HCT116 (cell line): ENCODE measurements around the gene SLC22A7. TPM values are rescaled to one million over a fixed set of nuclear protein-coding genes. Genes with fewer than 3 reads are reported as not detected.

Experiments
- ATAC-seq: fragments of 200-7000 bp; cut with Tn5 transposase; 2 replicates; pipeline ENCODE4 v1.9.1; 2020; ENCODE audit warnings: mild to moderate bottlenecking, moderate library complexity
- BruUV-seq: library from RNA; stranded (reverse); fragments of 400-500 nt; replicated peaks from 2 replicates; lab custom pipeline; 2021; lab: Mats Ljungman, UMichigan
- CTCF ChIA-PET: fragments of 300-600 bp; sonication (Branson Sonifier 250); formaldehyde crosslinking; loops from one replicate; lab custom pipeline; 2021; ENCODE audit warnings: antibody characterized with exemption; lab: Charles Lee
- POLR2A ChIA-PET: fragments of 300-600, 350-600 bp; sonication (Branson Sonifier 250); formaldehyde crosslinking; loops from one replicate; lab custom pipeline; 2021; ENCODE audit warnings: antibody characterized with exemption; lab: Charles Lee
- RAD21 ChIA-PET, 2 experiments: fragments of 300-600 bp; sonication (Branson Sonifier 250); formaldehyde crosslinking; loops; one replicate each; lab custom pipeline; 2023; ENCODE audit warnings: low total read pairs in 2 of 2; ENCODE audit not compliant: uncharacterized antibody in 2 of 2, unreplicated experiment in 2 of 2, low non-redundant PET in 1 of 2; lab: Charles Lee
- DNase-seq: peaks from one replicate; pipeline ENCODE4 v3.0.0-alpha.2; 2010; ENCODE audit warnings: low read depth, low spot score
- H2AFZ ChIP-seq: fragments of 200-600 bp; shearing (Covaris generic), sonication (generic); 2 replicates; pipeline ENCODE4 v1.6.1; 2017; ENCODE audit warnings: low read depth, mixed run types, mixed read lengths, antibody characterized with exemption, low read length; ENCODE audit not compliant: poor library complexity, severe bottlenecking
- H3K27ac ChIP-seq: 2 replicates; pipeline ENCODE4 v1.5.1; 2012; ENCODE audit warnings: low read depth, low read length
- H3K27me3 ChIP-seq: fragments of 200-600 bp; sonication (generic); 2 replicates; pipeline ENCODE4 v1.6.1; 2016; ENCODE audit warnings: mixed run types, low read length, mixed read lengths; ENCODE audit not compliant: insufficient read depth
- H3K36me3 ChIP-seq, 2 experiments: fragments of 200-500 bp in 1 of 2; fragments of 200-600 bp in 1 of 2; sonication (Bioruptor generic) in 1 of 2; sonication (generic) in 1 of 2; 2 replicates each; pipeline versions ENCODE4 v1.5.1 to v1.6.1; 2014 to 2016; ENCODE audit warnings: low read length in 2 of 2, inconsistent platforms in 1 of 2, mixed read lengths in 1 of 2, mixed run types in 1 of 2; ENCODE audit not compliant: insufficient read depth in 2 of 2, control insufficient read depth in 1 of 2
- H3K4me1 ChIP-seq, 2 experiments: fragments of 200-600 bp in 1 of 2; sonication (generic) in 1 of 2; 2 replicates each; pipeline versions ENCODE4 v1.5.1 to v1.6.1; 2012 to 2017; ENCODE audit warnings: low read length in 2 of 2, inconsistent platforms in 1 of 2, mild to moderate bottlenecking in 1 of 2, mixed read lengths in 1 of 2, mixed run types in 1 of 2, moderate library complexity in 1 of 2; ENCODE audit not compliant: insufficient read depth in 2 of 2, control insufficient read depth in 1 of 2
- H3K4me2 ChIP-seq: fragments of 200-600 bp; sonication (generic); 2 replicates; pipeline ENCODE4 v1.6.1; 2017; ENCODE audit warnings: mixed run types, low read length, mixed read lengths
- H3K4me3 ChIP-seq, 2 experiments: fragments of 200-600 bp in 1 of 2; sonication (generic) in 1 of 2; replicated peaks in 1 of 2; 2 replicates each; pipeline ENCODE4 v1.5.1; 2011 to 2016; ENCODE audit warnings: low read length in 2 of 2, control low read depth in 1 of 2, low read depth in 1 of 2, mild to moderate bottlenecking in 1 of 2, mixed read lengths in 1 of 2, mixed run types in 1 of 2
- H3K79me2 ChIP-seq: fragments of 200-600 bp; sonication (generic); 2 replicates; pipeline ENCODE4 v1.6.1; 2017; ENCODE audit warnings: mild to moderate bottlenecking, mixed run types, low read length, moderate library complexity, mixed read lengths; ENCODE audit not compliant: insufficient read depth
- H3K9ac ChIP-seq: fragments of 200-600 bp; sonication (generic); 2 replicates; pipeline ENCODE4 v1.6.1; 2016; ENCODE audit warnings: low read length, mixed read lengths
- H3K9me2 ChIP-seq: fragments of 200-600 bp; sonication (generic), shearing (Covaris generic); 2 replicates; pipeline ENCODE4 v1.6.1; 2017; ENCODE audit warnings: mixed run types, mild to moderate bottlenecking, moderate library complexity; ENCODE audit not compliant: insufficient read depth
- H3K9me3 ChIP-seq, 2 experiments: fragments of 200-500 bp in 1 of 2; fragments of 200-600 bp in 1 of 2; sonication (Bioruptor generic) in 1 of 2; sonication (generic) in 1 of 2; 2 replicates each; pipeline ENCODE4 v1.6.1; 2014 to 2017; ENCODE audit warnings: low read length in 2 of 2, mixed read lengths in 2 of 2, inconsistent platforms in 1 of 2, low read depth in 1 of 2, mild to moderate bottlenecking in 1 of 2, mixed run types in 1 of 2, moderate library complexity in 1 of 2; ENCODE audit not compliant: control insufficient read depth in 1 of 2, insufficient read depth in 1 of 2
- H4K20me1 ChIP-seq: fragments of 200-600 bp; sonication (generic), shearing (Covaris generic); 2 replicates; pipeline ENCODE4 v1.6.1; 2017; ENCODE audit warnings: mixed run types, mild to moderate bottlenecking, moderate library complexity; ENCODE audit not compliant: insufficient read depth
- CEBPB ChIP-seq: IDR thresholded peaks from 2 replicates; pipeline ENCODE4 v1.6.1; 2012; ENCODE audit warnings: low read depth
- ELF1 ChIP-seq: IDR thresholded peaks from 2 replicates; pipeline ENCODE4 v1.6.1; 2012; ENCODE audit warnings: low read depth, borderline replicate concordance
- JUND ChIP-seq: IDR thresholded peaks from 2 replicates; pipeline ENCODE4 v1.6.1; 2012
- POLR2AphosphoS5 ChIP-seq: IDR thresholded peaks from 2 replicates; pipeline ENCODE4 v1.6.1; 2011; ENCODE audit warnings: mild to moderate bottlenecking, low read depth, low read length, moderate library complexity
- RAD21 ChIP-seq: IDR thresholded peaks from 2 replicates; pipeline ENCODE4 v1.6.1; 2012; ENCODE audit warnings: low read depth, mild to moderate bottlenecking
- TCF7L2 ChIP-seq: IDR thresholded peaks from 2 replicates; pipeline ENCODE4 v1.7.0; 2011; ENCODE audit warnings: borderline replicate concordance, inconsistent platforms; ENCODE audit not compliant: insufficient read depth, insufficient read length; ENCODE audit errors: extremely low read depth
- YY1 ChIP-seq: IDR thresholded peaks from 2 replicates; pipeline ENCODE4 v1.6.1; 2011; ENCODE audit warnings: low read length, low read depth, moderate library complexity, mild to moderate bottlenecking; ENCODE audit not compliant: insufficient replicate concordance; ENCODE audit errors: extremely low read depth
- ZFX ChIP-seq: fragments of 450-650 bp; IDR thresholded peaks from 2 replicates; pipeline ENCODE4 v1.6.1; 2017
- intact Hi-C: fragments of 100-400 bp; cut with micrococcal nuclease; formaldehyde crosslinking; loops from 2 replicates; pipeline ENCODE4 v1.10.0; 2022
- total RNA-seq: library from RNA; stranded (reverse); gene quantifications from one replicate; pipeline ENCODE4 v1.2.1, GENCODE V29; 2021; ENCODE audit not compliant: unreplicated experiment
- TF ChIP-seq, protein P1 (sequence below): IDR thresholded peaks from 2 replicates; pipeline ENCODE4 v1.6.1; 2012

SLC22A7 gene
- total RNA-seq, 1 experiment from 2014 or later, result not detected

DNA sequence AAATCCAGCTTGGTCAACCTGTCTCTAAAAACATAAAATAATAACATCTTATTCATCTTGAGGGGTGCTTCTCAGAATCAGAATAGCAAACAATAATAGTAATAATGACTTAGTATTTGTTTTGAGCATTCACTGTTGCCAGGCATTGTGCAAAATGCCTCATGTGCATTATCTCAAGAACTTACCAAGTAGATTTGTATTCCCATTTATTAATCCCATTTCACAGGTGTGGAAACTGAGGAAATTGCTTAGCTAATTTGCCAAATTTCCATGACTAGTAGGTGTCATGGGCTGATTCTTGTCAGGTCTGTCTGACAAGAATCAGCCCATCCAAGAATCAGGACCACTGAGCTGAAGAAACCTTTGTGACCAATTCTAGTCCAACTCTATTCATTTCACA lies 49.3 kb upstream of the SLC22A7 start:
- RAD21 ChIA-PET, result no interaction called here
- Histone ChIP-seq H3K27ac (no peak overlapping the region), H3K36me3 (no peaks in the 10 kb centered on the region), H3K9me3 (no peaks in the 10 kb centered on the region), H3K4me3 (no peak overlapping the region), H3K9ac (no peak overlapping the region), H4K20me1 (no peaks in the 10 kb centered on the region), H3K79me2 (no peaks in the 10 kb centered on the region), H3K4me2 (no peak overlapping the region), H2AFZ (no peak overlapping the region), H3K27me3 (peaks cover 4% of the 10 kb centered on the region; the same call in 1 of the 2 replicates), H3K9me2 (no peaks in the 10 kb centered on the region), H3K4me1 (peaks cover 3 to 11% of the 10 kb centered on the region in 2 experiments; a peak in 2 of 4 replicates)
- BruUV-seq, result no TSS peak
- ATAC-seq (no peak), DNase-seq (no peak)
- TF ChIP-seq ZFX, result no peak
- no peak for TF ChIP-seq ELF1
- no peak for TF ChIP-seq CEBPB
- no peak for TF ChIP-seq YY1
- no peak for TF ChIP-seq POLR2AphosphoS5
- no peak for TF ChIP-seq TCF7L2
- TF ChIP-seq JUND, result no peak
- TF ChIP-seq, protein P1, sequence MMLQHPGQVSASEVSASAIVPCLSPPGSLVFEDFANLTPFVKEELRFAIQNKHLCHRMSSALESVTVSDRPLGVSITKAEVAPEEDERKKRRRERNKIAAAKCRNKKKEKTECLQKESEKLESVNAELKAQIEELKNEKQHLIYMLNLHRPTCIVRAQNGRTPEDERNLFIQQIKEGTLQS, result no peak
- CTCF ChIA-PET, result interaction anchor here (1.2 kb wide), 1 partner anchor 12 kb away, joined by 3 read pairs; no protein-coding TSS in a partner anchor
- intact Hi-C loops, result no loop called here
- POLR2A ChIA-PET, result no interaction called here

DNA sequence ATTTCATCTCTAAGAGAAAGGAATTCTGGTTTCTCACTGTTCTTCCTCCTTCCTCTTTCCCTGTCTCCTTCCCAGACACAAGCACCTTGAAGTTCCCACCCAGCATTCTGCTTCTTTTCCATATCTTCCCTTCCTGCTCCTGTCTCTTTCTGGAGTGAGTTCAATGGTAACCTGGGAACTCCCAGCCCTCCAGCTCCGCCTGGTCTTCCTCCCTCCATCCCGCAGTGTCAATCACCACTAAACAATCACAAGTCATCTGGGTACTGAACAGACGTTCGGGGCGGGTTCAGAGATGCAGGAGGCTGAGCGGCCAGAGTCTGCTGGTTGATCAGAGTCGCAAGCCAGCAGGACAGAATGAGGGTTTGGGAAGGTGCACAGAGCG lies 47.1 kb upstream of the SLC22A7 start:
- RAD21 ChIA-PET, result no interaction called here
- Histone ChIP-seq H3K27me3 (peaks cover 4% of the 10 kb centered on the region; the same call in 1 of the 2 replicates), H3K4me1 (peaks cover 3 to 11% of the 10 kb centered on the region in 2 experiments; a peak in 2 of 4 replicates), H3K9me3 (no peaks in the 10 kb centered on the region), H2AFZ (no peak overlapping the region), H3K9ac (no peak overlapping the region), H3K4me2 (no peak overlapping the region), H3K27ac (no peak overlapping the region), H3K36me3 (no peaks in the 10 kb centered on the region), H3K4me3 (no peak overlapping the region), H3K79me2 (no peaks in the 10 kb centered on the region), H3K9me2 (no peaks in the 10 kb centered on the region), H4K20me1 (no peaks in the 10 kb centered on the region)
- ATAC-seq (no peak), DNase-seq (no peak)
- TF ChIP-seq RAD21, result no peak
- CTCF ChIA-PET, result no interaction called here
- intact Hi-C loops, result no loop called here
- POLR2A ChIA-PET, result no interaction called here
- no TSS peak for BruUV-seq
